Keratinocyte (primary cell): ENCODE data around the gene IBSP. TPM values are rescaled to one million over a fixed set of nuclear protein-coding genes. Genes with fewer than 3 reads are reported as not detected.

ENCODE experiments used
- DNase-seq: peaks from one replicate; pipeline ENCODE4 v3.0.0-alpha.2; 2011; ENCODE audit warnings: low read depth, missing footprints, low spot score
- FAIRE-seq: peaks from 2 replicates; lab custom pipeline; 2011; peaks lifted over from hg19 to GRCh38; lab: Jason Lieb, UNC
- H2AFZ ChIP-seq: 2 replicates; pipeline ENCODE4 v1.6.0; 2012; ENCODE audit warnings: low read length, control low read depth, inconsistent platforms; ENCODE audit not compliant: control insufficient read depth
- H3K27ac ChIP-seq: 2 replicates; pipeline ENCODE4 v1.5.1; 2011; ENCODE audit warnings: low read length; ENCODE audit not compliant: control insufficient read depth, insufficient read depth
- H3K27me3 ChIP-seq: 3 replicates; pipeline ENCODE4 v1.6.0; 2011; ENCODE audit warnings: low read length; ENCODE audit not compliant: control insufficient read depth, insufficient read depth; ENCODE audit errors: extremely low read depth
- H3K36me3 ChIP-seq, 2 experiments: 2 replicates in 1 of 2; 3 replicates in 1 of 2; pipeline ENCODE4 v1.5.1; 2011; ENCODE audit warnings: low read length in 2 of 2, mild to moderate bottlenecking in 1 of 2; ENCODE audit not compliant: control insufficient read depth in 2 of 2, insufficient read depth in 2 of 2; ENCODE audit errors: extremely low read depth in 1 of 2
- H3K4me1 ChIP-seq: 3 replicates; pipeline ENCODE4 v1.5.1; 2011; ENCODE audit warnings: low read length; ENCODE audit not compliant: control insufficient read depth, insufficient read depth; ENCODE audit errors: extremely low read depth
- H3K4me2 ChIP-seq: 3 replicates; pipeline ENCODE4 v1.6.0; 2011; ENCODE audit warnings: low read depth, low read length; ENCODE audit not compliant: control insufficient read depth, insufficient read depth; ENCODE audit errors: extremely low read depth
- H3K4me3 ChIP-seq, 3 experiments: fragments of 200-600 bp in 1 of 3; sonication (generic) in 1 of 3; 2 replicates in 2 of 3; 3 replicates in 1 of 3; pipeline ENCODE4 v1.5.1; 2011 to 2016; ENCODE audit warnings: low read length in 3 of 3, mild to moderate bottlenecking in 3 of 3, control low read depth in 2 of 3, inconsistent platforms in 1 of 3, low read depth in 1 of 3, mixed read lengths in 1 of 3, mixed run types in 1 of 3, moderate library complexity in 1 of 3; ENCODE audit not compliant: control insufficient read depth in 2 of 3, insufficient read depth in 2 of 3; ENCODE audit errors: extremely low read depth in 1 of 3
- H3K79me2 ChIP-seq: 2 replicates; pipeline ENCODE4 v1.6.0; 2012; ENCODE audit warnings: low read length; ENCODE audit not compliant: control insufficient read depth, insufficient read depth
- H3K9ac ChIP-seq: 3 replicates; pipeline ENCODE4 v1.6.0; 2011; ENCODE audit warnings: low read length; ENCODE audit not compliant: control insufficient read depth, insufficient read depth; ENCODE audit errors: extremely low read depth
- H3K9me1 ChIP-seq: 3 replicates; pipeline ENCODE4 v1.6.0; 2011; ENCODE audit warnings: low read length; ENCODE audit not compliant: control insufficient read depth, insufficient read depth; ENCODE audit errors: extremely low read depth
- H3K9me3 ChIP-seq: 2 replicates; pipeline ENCODE4 v1.5.1; 2012; ENCODE audit warnings: low read depth, low read length; ENCODE audit not compliant: control insufficient read depth
- H4K20me1 ChIP-seq: 3 replicates; pipeline ENCODE4 v1.6.0; 2011; ENCODE audit warnings: low read length; ENCODE audit not compliant: control insufficient read depth, insufficient read depth; ENCODE audit errors: extremely low read depth
- EZH2 ChIP-seq: IDR thresholded peaks from one replicate; pipeline ENCODE4 v1.6.1; 2012; ENCODE audit warnings: inconsistent platforms, mild to moderate bottlenecking, low read length, moderate library complexity
- dilution Hi-C: fragments of 300-500 bp; cut with MboI; formaldehyde crosslinking; loops from one replicate; pipeline ENCODE4 v1.7.0; 2020; ENCODE audit warnings: low sequenced_read_pairs; ENCODE audit not compliant: extremely low pct_ligation_motif_present
- polyA plus RNA-seq, 5 experiments: library from polyadenylated mRNA; depleted of rRNA in 3 of 5; stranded (reverse) in 3 of 5; stranded (forward) in 1 of 5; unstranded in 1 of 5; fragments of >200 nt; gene quantifications; 1 replicate in 1 of 5; 2 replicates in 3 of 5; 3 replicates in 1 of 5; pipeline versions ENCODE4 v1.2.1 to v1.2.3, GENCODE V29; 2011 to 2012; ENCODE audit warnings: missing spikeins in 2 of 5, low read depth in 1 of 5, low replicate concordance in 1 of 5
- TF ChIP-seq, protein P1 (sequence below), 3 experiments: IDR thresholded peaks in 1 of 3; conservative IDR thresholded peaks in 1 of 3; optimal IDR thresholded peaks in 1 of 3; 2 replicates in 2 of 3; 3 replicates in 1 of 3; pipeline versions ENCODE3 to v1.5.1; 2011; ENCODE audit warnings: low read length in 3 of 3, mild to moderate bottlenecking in 3 of 3, moderate library complexity in 2 of 3, control low read depth in 1 of 3, inconsistent platforms in 1 of 3; ENCODE audit not compliant: insufficient read depth in 2 of 3; ENCODE audit errors: extremely low read depth in 1 of 3

The IBSP gene
- polyA plus RNA-seq, 1 donor (not counting 4 experiments of a cell fraction or from before 2014, with no cell fraction given), result not detected

DNA sequence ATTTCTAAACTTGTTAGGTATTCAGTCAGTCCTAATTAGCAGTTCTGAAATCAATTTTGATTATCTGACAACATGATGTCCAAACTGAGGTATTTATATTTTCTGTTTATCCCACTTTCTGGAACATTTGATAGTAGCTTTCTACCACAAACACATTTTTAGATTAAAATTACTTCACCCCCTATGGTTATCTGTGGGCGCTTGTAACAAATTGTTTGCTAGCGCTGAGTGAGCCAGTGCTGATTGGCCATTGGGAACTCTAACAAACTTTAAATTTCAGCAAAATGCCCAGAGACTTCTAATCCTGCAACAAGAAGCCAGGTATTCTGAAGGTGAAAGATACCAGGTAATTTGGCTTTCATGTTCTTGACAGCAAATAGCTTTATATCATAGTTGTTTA is 33.3 kb downstream of the IBSP start, which contains the start of gene MEPE:
MEPE (plus strand) TSS at position 301 of the 400 bp plus-strand sequence. CDS start 1,746 bp downstream, outside the sequence.
- H3K4me1 ChIP-seq, result no peaks in the 10 kb centered on the region
- H4K20me1 ChIP-seq, result no peaks in the 10 kb centered on the region
- dilution Hi-C loops, result no loop called here
- no peak for DNase-seq
- H3K9me3 ChIP-seq, result no peaks in the 10 kb centered on the region
- no peak within 1 kb of the TSS for H2AFZ ChIP-seq
- no peak for FAIRE-seq
- H3K4me3 ChIP-seq, result no peak within 1 kb of the TSS
- TF ChIP-seq, protein P1, sequence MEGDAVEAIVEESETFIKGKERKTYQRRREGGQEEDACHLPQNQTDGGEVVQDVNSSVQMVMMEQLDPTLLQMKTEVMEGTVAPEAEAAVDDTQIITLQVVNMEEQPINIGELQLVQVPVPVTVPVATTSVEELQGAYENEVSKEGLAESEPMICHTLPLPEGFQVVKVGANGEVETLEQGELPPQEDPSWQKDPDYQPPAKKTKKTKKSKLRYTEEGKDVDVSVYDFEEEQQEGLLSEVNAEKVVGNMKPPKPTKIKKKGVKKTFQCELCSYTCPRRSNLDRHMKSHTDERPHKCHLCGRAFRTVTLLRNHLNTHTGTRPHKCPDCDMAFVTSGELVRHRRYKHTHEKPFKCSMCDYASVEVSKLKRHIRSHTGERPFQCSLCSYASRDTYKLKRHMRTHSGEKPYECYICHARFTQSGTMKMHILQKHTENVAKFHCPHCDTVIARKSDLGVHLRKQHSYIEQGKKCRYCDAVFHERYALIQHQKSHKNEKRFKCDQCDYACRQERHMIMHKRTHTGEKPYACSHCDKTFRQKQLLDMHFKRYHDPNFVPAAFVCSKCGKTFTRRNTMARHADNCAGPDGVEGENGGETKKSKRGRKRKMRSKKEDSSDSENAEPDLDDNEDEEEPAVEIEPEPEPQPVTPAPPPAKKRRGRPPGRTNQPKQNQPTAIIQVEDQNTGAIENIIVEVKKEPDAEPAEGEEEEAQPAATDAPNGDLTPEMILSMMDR (optimal IDR thresholded peaks at IDR 0.05 in 1 of 3, IDR thresholded peaks at IDR 0.05 in 1 of 3, conservative IDR thresholded peaks at IDR 0.05 in 1 of 3; ENCODE audit: extremely low read depth in 1 of 3, insufficient read depth in 2 of 3, low read length in 3 of 3), result no peak
- no peak for TF ChIP-seq EZH2
- no peaks in the 10 kb centered on the region for H3K79me2 ChIP-seq
- no peaks in the 10 kb centered on the region for H3K36me3 ChIP-seq
- no peaks in the 10 kb centered on the region for H3K27me3 ChIP-seq
- H3K9me1 ChIP-seq, result no peaks in the 10 kb centered on the region
- H3K4me2 ChIP-seq, result no peak within 1 kb of the TSS
- no peak within 1 kb of the TSS for H3K9ac ChIP-seq
- no peak within 1 kb of the TSS for H3K27ac ChIP-seq

DNA sequence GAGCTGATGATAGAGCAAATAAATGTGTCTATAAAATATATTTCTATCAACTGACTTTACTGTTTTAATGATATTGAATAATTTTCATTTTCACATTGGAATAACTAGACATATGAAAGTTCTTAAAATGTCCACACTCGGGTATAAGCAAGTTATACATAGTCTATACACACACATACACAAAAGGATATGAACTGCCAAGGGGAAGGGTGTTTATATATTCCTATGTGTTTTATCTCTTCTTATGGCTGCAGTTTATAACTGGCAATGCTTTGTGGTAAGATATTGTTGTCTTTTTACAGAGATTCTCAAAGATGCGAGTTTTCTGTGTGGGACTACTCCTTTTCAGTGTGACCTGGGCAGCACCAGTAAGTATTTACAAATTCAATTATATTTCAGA is 35.0 kb downstream of the IBSP start:
- dilution Hi-C loops, result no loop called here
- H4K20me1 ChIP-seq, result no peaks in the 10 kb centered on the region
- no peaks in the 10 kb centered on the region for H3K27me3 ChIP-seq
- H3K4me1 ChIP-seq, result no peaks in the 10 kb centered on the region
- H2AFZ ChIP-seq, result no peak overlapping the region
- no peaks in the 10 kb centered on the region for H3K36me3 ChIP-seq
- no peak overlapping the region for H3K27ac ChIP-seq
- no peak overlapping the region for H3K4me3 ChIP-seq
- no peaks in the 10 kb centered on the region for H3K9me3 ChIP-seq
- no peaks in the 10 kb centered on the region for H3K9me1 ChIP-seq
- H3K79me2 ChIP-seq, result no peaks in the 10 kb centered on the region
- TF ChIP-seq, protein P1 (optimal IDR thresholded peaks at IDR 0.05 in 1 of 3, IDR thresholded peaks at IDR 0.05 in 1 of 3, conservative IDR thresholded peaks at IDR 0.05 in 1 of 3; ENCODE audit: extremely low read depth in 1 of 3, insufficient read depth in 2 of 3, low read length in 3 of 3), result no peak
- TF ChIP-seq EZH2, result no peak
- no peak overlapping the region for H3K4me2 ChIP-seq
- DNase-seq (no peak), FAIRE-seq (no peak)
- H3K9ac ChIP-seq, result no peak overlapping the region
